HL-60 (cell line): ENCODE measurements around the gene DNAH17.

Experiments
- DNase-seq, 2 experiments: peaks; one replicate each; pipeline ENCODE4 v3.0.0-alpha.2; 2010 to 2020; ENCODE audit warnings: low read depth in 1 of 2, low spot score in 1 of 2
- H3K27ac ChIP-seq: fragments of 250-450 bp; sonication (Bioruptor Pico); replicated peaks from 2 replicates; pipeline ENCODE4 v1.5.1; 2020; ENCODE audit warnings: mild to moderate bottlenecking, moderate library complexity
- H3K27me3 ChIP-seq: fragments of 250-450 bp; sonication (Bioruptor Pico); 2 replicates; pipeline ENCODE4 v1.5.1; 2021; ENCODE audit warnings: mild to moderate bottlenecking, moderate library complexity; ENCODE audit not compliant: insufficient read depth, poor library complexity, severe bottlenecking
- H3K4me3 ChIP-seq: replicated peaks from 2 replicates; pipeline ENCODE4 v1.5.1; 2011; ENCODE audit warnings: mild to moderate bottlenecking, control low read depth, low read length; ENCODE audit not compliant: insufficient read depth
- CTCF ChIP-seq: IDR thresholded peaks from one replicate; pipeline ENCODE4 v1.5.1; 2011; ENCODE audit warnings: low read length, control low read depth, inconsistent platforms; ENCODE audit not compliant: insufficient read depth
- GABPA ChIP-seq: IDR thresholded peaks from 2 replicates; pipeline ENCODE4 v1.6.1; 2012; ENCODE audit warnings: low read depth
- POLR2AphosphoS5 ChIP-seq: IDR thresholded peaks from 2 replicates; pipeline ENCODE4 v1.6.1; 2012; ENCODE audit warnings: low read depth
- REST ChIP-seq: IDR thresholded peaks from 2 replicates; pipeline ENCODE4 v1.6.1; 2012; ENCODE audit warnings: low read depth; ENCODE audit not compliant: insufficient replicate concordance
- SPI1 ChIP-seq: IDR thresholded peaks from 2 replicates; pipeline ENCODE4 v1.6.1; 2012; ENCODE audit warnings: low read depth, mild to moderate bottlenecking, borderline replicate concordance

DNAH17 gene

GRCh38 chr17:78399693-78400144 is 177.5 kb downstream of the DNAH17 start:
- Histone ChIP-seq H3K27me3 (no peaks in the 10 kb centered on the region), H3K4me3 (no peak overlapping the region), H3K27ac (no peak overlapping the region)
- TF ChIP-seq SPI1 (no peak), POLR2AphosphoS5 (no peak), REST (no peak), CTCF (no peak), GABPA (no peak)
- DNase-seq, result no peak

- Histone ChIP-seq H3K4me3 (no peak overlapping the region), H3K27ac (no peak overlapping the region), H3K27me3 (no peaks in the 10 kb centered on the region)
- no peak for DNase-seq
- TF ChIP-seq REST (no peak), CTCF (no peak), POLR2AphosphoS5 (no peak), SPI1 (no peak), GABPA (no peak)
Measured at GRCh38 chr17:78399028-78399692, 178.0 kb downstream of the DNAH17 start.

- Histone ChIP-seq H3K27me3 (no peaks in the 10 kb centered on the region), H3K27ac (no peak overlapping the region), H3K4me3 (no peak overlapping the region)
- TF ChIP-seq REST, result no peak
- no peak for TF ChIP-seq GABPA
- TF ChIP-seq SPI1, result no peak
- no peak for TF ChIP-seq POLR2AphosphoS5
- TF ChIP-seq CTCF, result no peak
- DNase-seq, result no peak
Measured at GRCh38 chr17:78398390-78398789, 178.8 kb downstream of the DNAH17 start.
